Stimulated activated CD4-positive, alpha-beta T cell treated with anti-CD3 and anti-CD28 coated beads, Interleukin-15, amount 100 ng/mL, for 24 hours (primary cell): Measurements from ENCODE around the gene CDH13.
A peak's percentile ranks its signal among the peaks of the same experiment; 100 is the strongest.

Experiments used
- DNase-seq: peaks from one replicate; pipeline ENCODE4 v3.0.0-alpha.2; 2020

The CDH13 gene

GRCh38 chr16:83136419-83136818 is 509.6 kb downstream of the CDH13 start:
- DNase-seq, result no peak

GRCh38 chr16:83136924-83137323 is 510.2 kb downstream of the CDH13 start:
- no peak for DNase-seq

- peak; percentile 3 for DNase-seq
Observed at GRCh38 chr16:83137326-83137781, 510.6 kb downstream of the CDH13 start.

- no peak for DNase-seq
Observed at GRCh38 chr16:83137894-83138293, 511.1 kb downstream of the CDH13 start.

GRCh38 chr16:83138512-83138911 is 511.7 kb downstream of the CDH13 start:
- DNase-seq, result no peak

GRCh38 chr16:83138976-83139690 is 512.4 kb downstream of the CDH13 start:
- DNase-seq, result no peak

- DNase-seq, result no peak
Observed at GRCh38 chr16:83143788-83144187, 517.0 kb downstream of the CDH13 start.

GRCh38 chr16:83145297-83145696 is 518.5 kb downstream of the CDH13 start:
- no peak for DNase-seq

GRCh38 chr16:83147244-83147643 is 520.5 kb downstream of the CDH13 start:
- no peak for DNase-seq

GRCh38 chr16:83158320-83158957 is 531.7 kb downstream of the CDH13 start:
- no peak for DNase-seq

GRCh38 chr16:83159049-83159448 is 532.3 kb downstream of the CDH13 start:
- DNase-seq, result no peak

- no peak for DNase-seq
Observed at GRCh38 chr16:83160287-83161020, 533.7 kb downstream of the CDH13 start.

GRCh38 chr16:83162791-83163190 is 536.0 kb downstream of the CDH13 start:
- DNase-seq, result no peak

- no peak for DNase-seq
Observed at GRCh38 chr16:83164816-83165215, 538.0 kb downstream of the CDH13 start.

GRCh38 chr16:83171396-83171795 is 544.6 kb downstream of the CDH13 start:
- DNase-seq, result no peak

GRCh38 chr16:83174671-83175070 is 547.9 kb downstream of the CDH13 start:
- DNase-seq, result no peak

- DNase-seq, result no peak
Observed at GRCh38 chr16:83176802-83177201, 550.0 kb downstream of the CDH13 start.

- DNase-seq, result no peak
Observed at GRCh38 chr16:83185902-83186301, 559.1 kb downstream of the CDH13 start.

- peak; percentile 30 for DNase-seq
Observed at GRCh38 chr16:83187405-83187804, 560.6 kb downstream of the CDH13 start.

GRCh38 chr16:83196796-83197195 is 570.0 kb downstream of the CDH13 start:
- DNase-seq, result no peak

GRCh38 chr16:83197450-83197849 is 570.7 kb downstream of the CDH13 start:
- DNase-seq, result no peak

GRCh38 chr16:83198977-83199376 is 572.2 kb downstream of the CDH13 start:
- DNase-seq, result no peak

- DNase-seq, result no peak
Observed at GRCh38 chr16:83200005-83200779, 573.4 kb downstream of the CDH13 start.
